K562 (cell line): ENCODE results near the gene FIS1. TPM values are rescaled to one million over a fixed set of nuclear protein-coding genes. Genes with fewer than 3 reads are reported as not detected.

ENCODE experiments used
- ARID4B ChIP-seq: sonication (generic); formaldehyde crosslinking; IDR thresholded peaks from 2 replicates; pipeline ENCODE4 v1.8.0; 2022; ENCODE audit warnings: mild to moderate bottlenecking, missing genetic modification reagents
- CBX3 ChIP-seq, 2 experiments: IDR thresholded peaks; 1 replicate in 1 of 2; 2 replicates in 1 of 2; pipeline ENCODE4 v1.6.1; 2012; ENCODE audit warnings: inconsistent platforms in 2 of 2, low read length in 2 of 2, borderline replicate concordance in 1 of 2, control low read depth in 1 of 2
- CREB5 ChIP-seq: fragments of 250-450 bp; sonication (Bioruptor Pico); IDR thresholded peaks from 2 replicates; pipeline ENCODE4 v1.5.0; 2020; ENCODE audit warnings: mild to moderate bottlenecking
- CTBP1 ChIP-seq: fragments of 450-650 bp; IDR thresholded peaks from 2 replicates; pipeline ENCODE4 v1.6.1; 2016; ENCODE audit warnings: borderline replicate concordance
- DLX4 ChIP-seq: fragments of 250-450 bp; sonication (Bioruptor Pico); IDR thresholded peaks from 2 replicates; pipeline ENCODE4 v1.6.1; 2021; ENCODE audit warnings: mild to moderate bottlenecking
- ETV6 ChIP-seq, 3 experiments: fragments of 150-350 bp in 1 of 3; sonication (generic) in 1 of 3; formaldehyde crosslinking in 1 of 3; IDR thresholded peaks; 2 replicates each; pipeline versions ENCODE4 v1.6.1 to v1.8.0; 2014 to 2022; ENCODE audit warnings: borderline replicate concordance in 2 of 3, low read depth in 2 of 3, antibody characterized with exemption in 1 of 3, low read length in 1 of 3, mild to moderate bottlenecking in 1 of 3, missing genetic modification reagents in 1 of 3
- GATAD2B ChIP-seq: fragments of 450-650 bp; IDR thresholded peaks from 2 replicates; pipeline ENCODE4 v1.6.1; 2017; ENCODE audit warnings: mild to moderate bottlenecking, borderline replicate concordance
- HLTF ChIP-seq: fragments of 450-650 bp; IDR thresholded peaks from 2 replicates; pipeline ENCODE4 v1.6.1; 2016
- NEUROD1 ChIP-seq: fragments of 150-350 bp; IDR thresholded peaks from 2 replicates; pipeline ENCODE4 v1.6.1; 2014; ENCODE audit warnings: borderline replicate concordance, low read length, low read depth; ENCODE audit not compliant: partially characterized antibody
- NFYB ChIP-seq: IDR thresholded peaks from 2 replicates; pipeline ENCODE4 v1.6.1; 2011; ENCODE audit warnings: mild to moderate bottlenecking, moderate library complexity; ENCODE audit not compliant: insufficient read length; ENCODE audit errors: extremely low read depth
- NUFIP1 ChIP-seq: fragments of 450-650 bp; IDR thresholded peaks from 2 replicates; pipeline ENCODE4 v1.6.1; 2018; ENCODE audit not compliant: partially characterized antibody
- PHF21A ChIP-seq: fragments of 450-650 bp; IDR thresholded peaks from 2 replicates; pipeline ENCODE4 v1.6.1; 2017; ENCODE audit warnings: low read depth, borderline replicate concordance
- POLR2A ChIP-seq: fragments of 450-650 bp; conservative IDR thresholded peaks from 2 replicates; pipeline ENCODE4 v1.6.1; 2016
- POLR2G ChIP-seq: fragments of 200-400 bp; formaldehyde crosslinking; IDR thresholded peaks from 2 replicates; pipeline ENCODE4 v1.6.1; 2017; ENCODE audit warnings: low read depth, mild to moderate bottlenecking, antibody characterized with exemption, low read length, moderate library complexity
- SNIP1 ChIP-seq: fragments of 450-650 bp; IDR thresholded peaks from 2 replicates; pipeline ENCODE4 v1.7.1; 2017; ENCODE audit warnings: low read depth, mild to moderate bottlenecking
- SREBF1 ChIP-seq: fragments of 150-350 bp; IDR thresholded peaks from 2 replicates; pipeline ENCODE4 v1.6.1; 2014; ENCODE audit warnings: antibody characterized with exemption, low read depth, low read length, borderline replicate concordance
- SRSF3 ChIP-seq: fragments of 200-400 bp; formaldehyde crosslinking; IDR thresholded peaks from 2 replicates; pipeline ENCODE4 v1.6.1; 2016; ENCODE audit warnings: mild to moderate bottlenecking, low read length, moderate library complexity; ENCODE audit not compliant: insufficient read depth
- TBL1XR1 ChIP-seq, 2 experiments: IDR thresholded peaks; 2 replicates each; pipeline ENCODE4 v1.6.1; 2012; ENCODE audit warnings: improper control_type of control experiment in 2 of 2, low read length in 2 of 2, mild to moderate bottlenecking in 1 of 2
- TRIM24 ChIP-seq, 2 experiments: fragments of 450-650 bp; IDR thresholded peaks; 2 replicates each; pipeline ENCODE4 v1.6.1; 2016
- TRIM28 ChIP-seq: fragments of 450-650 bp; IDR thresholded peaks from 2 replicates; pipeline ENCODE4 v1.6.1; 2017
- ZFX ChIP-seq: sonication (generic); formaldehyde crosslinking; IDR thresholded peaks from 2 replicates; pipeline ENCODE4 v1.8.0; 2022; ENCODE audit warnings: mild to moderate bottlenecking, missing genetic modification reagents, moderate library complexity
- ZNF217 ChIP-seq: sonication (generic); formaldehyde crosslinking; IDR thresholded peaks from 2 replicates; pipeline ENCODE4 v1.8.0; 2022; ENCODE audit warnings: mild to moderate bottlenecking, missing genetic modification reagents
- ZNF316 ChIP-seq: fragments of 450-650 bp; IDR thresholded peaks from 2 replicates; pipeline ENCODE4 v1.6.1; 2016
- polyA plus RNA-seq, 8 experiments: library from polyadenylated mRNA; depleted of rRNA in 4 of 8; stranded (reverse) in 5 of 8; unstranded in 3 of 8; fragments of >200 nt; fragmentation: Nextera tagmentation in 2 of 8; fragmentation: Illumina TruSeq in 1 of 8; extraction: Ambion mirVana in 2 of 8; extraction: Trizol in 1 of 8; gene quantifications; 2 replicates each; pipeline versions ENCODE4 v1.2.1 to v1.2.3, GENCODE V29; 2011 to 2014; ENCODE audit warnings: inconsistent platforms in 1 of 8, missing spikeins in 1 of 8
- total RNA-seq, 7 experiments: library from RNA; depleted of rRNA in 6 of 7; stranded (reverse); fragments of >200 nt in 6 of 7; fragmentation: Illumina TruSeq in 2 of 7; extraction: Trizol in 2 of 7; gene quantifications; 2 replicates each; pipeline versions ENCODE4 v1.2.1 to v1.2.3, GENCODE V29; 2011 to 2021; ENCODE audit warnings: low replicate concordance in 1 of 7

Gene FIS1
- total and polyA plus RNA-seq, 9 of the 15 experiments (the other 6 are each of a cell fraction or from before 2014, with no cell fraction given), result 86.0 to 257 (median 144) TPM

GRCh38 chr7:101244375-101245146 is at the start of gene FIS1 (continued):
- TF ChIP-seq ETV6 (IDR thresholded peaks at IDR 0.05; ENCODE audit: borderline replicate concordance in 1 of 2, low read depth in 2 of 2, low read length in 1 of 2) (no peak), ETV6 (CRISPR knock-in tag; IDR thresholded peaks at IDR 0.05; ENCODE audit: borderline replicate concordance) (no peak), ZNF217 (CRISPR knock-in tag) (no peak), CTBP1 (peak; percentile 49), SREBF1 (no peak), CBX3 (IDR thresholded peaks at IDR 0.05; ENCODE audit: borderline replicate concordance in 1 of 2, low read length in 2 of 2) (peak in 1 of 2 experiments; percentile 81; a peak in 1 of 3 replicates), CREB5 (no peak), TBL1XR1 (IDR thresholded peaks at IDR 0.05; ENCODE audit: low read length in 2 of 2) (peak in 1 of 2 experiments; percentile 33; a peak in 2 of 4 replicates), SRSF3 (no peak), POLR2A (peak; percentile 97), ARID4B (CRISPR knock-in tag) (peak; percentile 92), NFYB (no peak), POLR2G (peak; percentile 90), NUFIP1 (no peak), NEUROD1 (no peak), HLTF (no peak), TRIM24 (IDR thresholded peaks at IDR 0.05) (no peak; a peak in 1 of 4 replicates), DLX4 (CRISPR knock-in tag) (no peak), SNIP1 (no peak), TRIM28 (peak; percentile 20; the same call in 1 of the 2 replicates), PHF21A (0 out of 2 replicates have a peak, but pooled peaks have one; percentile 38), ZNF316 (no peak), GATAD2B (no peak), ZFX (peak; percentile 85)
